ENCODE measurements around the gene USP17L13.
"Not testable (repeated sequence)": the region's sequence is repeated elsewhere in the genome, so short reads cannot be mapped to it uniquely, and the experiment has no call there.

USP17L13 gene

GRCh38 chr4:9224596-9224995, at the start of gene USP17L13:
TSS of gene USP17L13 (plus strand) at chr4:9224896. CDS start at chr4:9224896, 0 bp downstream.
- DNase-seq: not testable (repeated sequence)

- DNase-seq: not testable (repeated sequence)
Measured at GRCh38 chr4:9210357-9210756, 14.3 kb upstream of the USP17L13 start, which contains the start of gene USP17L10. TSS of gene USP17L10 (plus strand) at chr4:9210657. CDS start at chr4:9210657, 0 bp downstream.

- not testable (repeated sequence) for DNase-seq
Measured at GRCh38 chr4:9214701-9215100, 10.0 kb upstream of the USP17L13 start.

- not testable (repeated sequence) for DNase-seq
Measured at GRCh38 chr4:9215105-9215504, 9.6 kb upstream of the USP17L13 start, which contains the start of gene USP17L11. TSS of gene USP17L11 (plus strand) at chr4:9215405. CDS start at chr4:9215405, 0 bp downstream.

- DNase-seq: not testable (repeated sequence)
Measured at GRCh38 chr4:9219852-9220251, 4.8 kb upstream of the USP17L13 start, which contains the start of gene USP17L12. TSS of gene USP17L12 (plus strand) at chr4:9220152. CDS start at chr4:9220152, 0 bp downstream.

- peak; percentile 49 for DNase-seq
Measured at GRCh38 chr4:9230249-9230648, 5.6 kb downstream of the USP17L13 start.

GRCh38 chr4:9234085-9234484, 9.4 kb downstream of the USP17L13 start, which contains the start of gene USP17L15:
TSS of gene USP17L15 (plus strand) at chr4:9234385. CDS start at chr4:9234385, 0 bp downstream.
- DNase-seq: not testable (repeated sequence)

GRCh38 chr4:9238461-9238860, 13.8 kb downstream of the USP17L13 start:
- not testable (repeated sequence) for DNase-seq

GRCh38 chr4:9243579-9243978, 18.9 kb downstream of the USP17L13 start, which contains the start of gene USP17L17:
TSS of gene USP17L17 (plus strand) at chr4:9243879. CDS start at chr4:9243879, 0 bp downstream.
- DNase-seq: not testable (repeated sequence)

GRCh38 chr4:9247953-9248680, 23.4 kb downstream of the USP17L13 start, which contains the start of gene USP17L18:
TSS of gene USP17L18 (plus strand) at chr4:9248630. CDS start at chr4:9248630, 0 bp downstream.
- peak; percentile 65 for DNase-seq

- DNase-seq: not testable (repeated sequence)
Measured at GRCh38 chr4:9253078-9253477, 28.4 kb downstream of the USP17L13 start, which contains the start of gene USP17L19. TSS of gene USP17L19 (plus strand) at chr4:9253378. CDS start at chr4:9253378, 0 bp downstream.

- DNase-seq: not testable (repeated sequence)
Measured at GRCh38 chr4:9257824-9258223, 33.1 kb downstream of the USP17L13 start, which contains the start of gene USP17L20. TSS of gene USP17L20 (plus strand) at chr4:9258124. CDS start at chr4:9258124, 0 bp downstream.

- not testable (repeated sequence) for DNase-seq
Measured at GRCh38 chr4:9262572-9262971, 37.9 kb downstream of the USP17L13 start, which contains the start of gene USP17L21. TSS of gene USP17L21 (plus strand) at chr4:9262872. CDS start at chr4:9262872, 0 bp downstream.

- DNase-seq: not testable (repeated sequence)
Measured at GRCh38 chr4:9267319-9267718, 42.6 kb downstream of the USP17L13 start, which contains the start of gene USP17L22. TSS of gene USP17L22 (plus strand) at chr4:9267619. CDS start at chr4:9267619, 0 bp downstream.

GRCh38 chr4:9271719-9272118, 47.0 kb downstream of the USP17L13 start:
- peak; percentile 69 for DNase-seq
